WTC11 (cell line): ENCODE data around the gene PSEN1.

Experiments
- GRHL2 ChIP-seq: fragments of 250-450 bp; sonication (Bioruptor Pico); IDR thresholded peaks from 2 replicates; pipeline ENCODE4 v1.8.0; 2022; ENCODE audit warnings: mild to moderate bottlenecking, moderate library complexity; ENCODE audit not compliant: insufficient replicate concordance, severe bottlenecking
- KAT7 ChIP-seq: sonication (generic); formaldehyde crosslinking; IDR thresholded peaks from 2 replicates; pipeline ENCODE4 v1.8.1; 2023; ENCODE audit warnings: missing genetic modification reagents, mild to moderate bottlenecking, borderline replicate concordance
- PRRX2 ChIP-seq: fragments of 250-450 bp; sonication (Bioruptor Pico); IDR thresholded peaks from 2 replicates; pipeline ENCODE4 v1.8.0; 2021; ENCODE audit warnings: mild to moderate bottlenecking
- TF ChIP-seq, protein P1 (sequence below): sonication (generic); formaldehyde crosslinking; IDR thresholded peaks from 2 replicates; pipeline ENCODE4 v1.8.1; 2023; ENCODE audit warnings: mild to moderate bottlenecking, missing genetic modification reagents, borderline replicate concordance
- TF ChIP-seq, protein P2 (sequence below): sonication (generic); formaldehyde crosslinking; IDR thresholded peaks from 2 replicates; pipeline ENCODE4 v1.8.1; 2022; ENCODE audit warnings: low read depth, missing genetic modification reagents, borderline replicate concordance
- TF ChIP-seq, protein P3 (sequence below): sonication (generic); formaldehyde crosslinking; IDR thresholded peaks from 2 replicates; pipeline ENCODE4 v1.8.1; 2023; ENCODE audit warnings: mild to moderate bottlenecking, missing genetic modification reagents, moderate library complexity
- TF ChIP-seq, protein P4 (sequence below): fragments of 200-600 bp; IDR thresholded peaks from 2 replicates; pipeline ENCODE4 v1.8.0; 2022; ENCODE audit warnings: antibody characterized with exemption
- TF ChIP-seq, protein P5 (sequence below): fragments of 250-450 bp; sonication (Bioruptor Pico); conservative IDR thresholded peaks from 2 replicates; pipeline ENCODE4 v1.9.0; 2021; ENCODE audit warnings: mild to moderate bottlenecking

- TF ChIP-seq, protein P1, sequence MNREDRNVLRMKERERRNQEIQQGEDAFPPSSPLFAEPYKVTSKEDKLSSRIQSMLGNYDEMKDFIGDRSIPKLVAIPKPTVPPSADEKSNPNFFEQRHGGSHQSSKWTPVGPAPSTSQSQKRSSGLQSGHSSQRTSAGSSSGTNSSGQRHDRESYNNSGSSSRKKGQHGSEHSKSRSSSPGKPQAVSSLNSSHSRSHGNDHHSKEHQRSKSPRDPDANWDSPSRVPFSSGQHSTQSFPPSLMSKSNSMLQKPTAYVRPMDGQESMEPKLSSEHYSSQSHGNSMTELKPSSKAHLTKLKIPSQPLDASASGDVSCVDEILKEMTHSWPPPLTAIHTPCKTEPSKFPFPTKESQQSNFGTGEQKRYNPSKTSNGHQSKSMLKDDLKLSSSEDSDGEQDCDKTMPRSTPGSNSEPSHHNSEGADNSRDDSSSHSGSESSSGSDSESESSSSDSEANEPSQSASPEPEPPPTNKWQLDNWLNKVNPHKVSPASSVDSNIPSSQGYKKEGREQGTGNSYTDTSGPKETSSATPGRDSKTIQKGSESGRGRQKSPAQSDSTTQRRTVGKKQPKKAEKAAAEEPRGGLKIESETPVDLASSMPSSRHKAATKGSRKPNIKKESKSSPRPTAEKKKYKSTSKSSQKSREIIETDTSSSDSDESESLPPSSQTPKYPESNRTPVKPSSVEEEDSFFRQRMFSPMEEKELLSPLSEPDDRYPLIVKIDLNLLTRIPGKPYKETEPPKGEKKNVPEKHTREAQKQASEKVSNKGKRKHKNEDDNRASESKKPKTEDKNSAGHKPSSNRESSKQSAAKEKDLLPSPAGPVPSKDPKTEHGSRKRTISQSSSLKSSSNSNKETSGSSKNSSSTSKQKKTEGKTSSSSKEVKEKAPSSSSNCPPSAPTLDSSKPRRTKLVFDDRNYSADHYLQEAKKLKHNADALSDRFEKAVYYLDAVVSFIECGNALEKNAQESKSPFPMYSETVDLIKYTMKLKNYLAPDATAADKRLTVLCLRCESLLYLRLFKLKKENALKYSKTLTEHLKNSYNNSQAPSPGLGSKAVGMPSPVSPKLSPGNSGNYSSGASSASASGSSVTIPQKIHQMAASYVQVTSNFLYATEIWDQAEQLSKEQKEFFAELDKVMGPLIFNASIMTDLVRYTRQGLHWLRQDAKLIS (CRISPR knock-in tag): no peak
- TF ChIP-seq GRHL2 (CRISPR knock-in tag): no peak
- TF ChIP-seq, protein P2, sequence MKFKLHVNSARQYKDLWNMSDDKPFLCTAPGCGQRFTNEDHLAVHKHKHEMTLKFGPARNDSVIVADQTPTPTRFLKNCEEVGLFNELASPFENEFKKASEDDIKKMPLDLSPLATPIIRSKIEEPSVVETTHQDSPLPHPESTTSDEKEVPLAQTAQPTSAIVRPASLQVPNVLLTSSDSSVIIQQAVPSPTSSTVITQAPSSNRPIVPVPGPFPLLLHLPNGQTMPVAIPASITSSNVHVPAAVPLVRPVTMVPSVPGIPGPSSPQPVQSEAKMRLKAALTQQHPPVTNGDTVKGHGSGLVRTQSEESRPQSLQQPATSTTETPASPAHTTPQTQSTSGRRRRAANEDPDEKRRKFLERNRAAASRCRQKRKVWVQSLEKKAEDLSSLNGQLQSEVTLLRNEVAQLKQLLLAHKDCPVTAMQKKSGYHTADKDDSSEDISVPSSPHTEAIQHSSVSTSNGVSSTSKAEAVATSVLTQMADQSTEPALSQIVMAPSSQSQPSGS: no peak
- TF ChIP-seq, protein P3, sequence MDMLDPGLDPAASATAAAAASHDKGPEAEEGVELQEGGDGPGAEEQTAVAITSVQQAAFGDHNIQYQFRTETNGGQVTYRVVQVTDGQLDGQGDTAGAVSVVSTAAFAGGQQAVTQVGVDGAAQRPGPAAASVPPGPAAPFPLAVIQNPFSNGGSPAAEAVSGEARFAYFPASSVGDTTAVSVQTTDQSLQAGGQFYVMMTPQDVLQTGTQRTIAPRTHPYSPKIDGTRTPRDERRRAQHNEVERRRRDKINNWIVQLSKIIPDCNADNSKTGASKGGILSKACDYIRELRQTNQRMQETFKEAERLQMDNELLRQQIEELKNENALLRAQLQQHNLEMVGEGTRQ: no peak
- TF ChIP-seq, protein P4, sequence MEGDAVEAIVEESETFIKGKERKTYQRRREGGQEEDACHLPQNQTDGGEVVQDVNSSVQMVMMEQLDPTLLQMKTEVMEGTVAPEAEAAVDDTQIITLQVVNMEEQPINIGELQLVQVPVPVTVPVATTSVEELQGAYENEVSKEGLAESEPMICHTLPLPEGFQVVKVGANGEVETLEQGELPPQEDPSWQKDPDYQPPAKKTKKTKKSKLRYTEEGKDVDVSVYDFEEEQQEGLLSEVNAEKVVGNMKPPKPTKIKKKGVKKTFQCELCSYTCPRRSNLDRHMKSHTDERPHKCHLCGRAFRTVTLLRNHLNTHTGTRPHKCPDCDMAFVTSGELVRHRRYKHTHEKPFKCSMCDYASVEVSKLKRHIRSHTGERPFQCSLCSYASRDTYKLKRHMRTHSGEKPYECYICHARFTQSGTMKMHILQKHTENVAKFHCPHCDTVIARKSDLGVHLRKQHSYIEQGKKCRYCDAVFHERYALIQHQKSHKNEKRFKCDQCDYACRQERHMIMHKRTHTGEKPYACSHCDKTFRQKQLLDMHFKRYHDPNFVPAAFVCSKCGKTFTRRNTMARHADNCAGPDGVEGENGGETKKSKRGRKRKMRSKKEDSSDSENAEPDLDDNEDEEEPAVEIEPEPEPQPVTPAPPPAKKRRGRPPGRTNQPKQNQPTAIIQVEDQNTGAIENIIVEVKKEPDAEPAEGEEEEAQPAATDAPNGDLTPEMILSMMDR: no peak
- TF ChIP-seq KAT7 (CRISPR knock-in tag): no peak
- TF ChIP-seq, protein P5, sequence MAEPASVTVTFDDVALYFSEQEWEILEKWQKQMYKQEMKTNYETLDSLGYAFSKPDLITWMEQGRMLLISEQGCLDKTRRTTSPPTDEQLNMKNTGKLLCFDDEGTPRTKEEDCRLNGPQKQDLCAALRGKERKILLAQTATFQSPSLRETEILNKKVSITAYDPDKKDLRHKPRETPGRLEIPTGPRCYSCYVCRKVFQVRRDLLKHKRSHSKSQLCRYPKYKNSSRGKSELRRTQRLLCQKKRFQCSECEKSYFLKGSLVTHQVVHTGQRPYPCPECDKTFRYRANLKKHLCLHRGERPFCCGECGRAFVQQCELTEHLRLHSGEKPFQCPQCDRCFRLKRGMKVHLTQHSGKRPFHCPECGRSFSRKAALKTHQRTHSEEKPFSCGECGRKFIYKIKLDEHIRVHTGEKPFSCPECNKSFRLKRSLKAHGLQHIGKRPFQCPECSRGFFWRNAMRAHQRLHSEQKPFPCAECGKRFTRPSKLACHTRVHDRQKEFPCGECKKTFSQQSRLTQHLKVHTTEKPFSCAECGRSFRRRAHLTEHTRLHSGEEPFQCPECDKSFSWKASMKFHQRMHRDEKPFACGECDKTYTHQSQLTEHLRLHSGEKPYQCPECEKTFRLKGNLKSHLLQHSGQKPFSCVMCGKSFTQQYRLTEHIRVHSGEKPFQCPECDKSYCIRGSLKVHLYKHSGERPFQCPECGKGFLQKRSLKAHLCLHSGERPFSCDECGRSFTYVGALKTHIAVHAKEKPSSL (CRISPR knock-in tag): no peak
- TF ChIP-seq PRRX2: no peak
These were observed 91.8 kb downstream of the PSEN1 start for GRCh38 chr14:73227812-73228781.
